Measurements from ENCODE around the gene RALGAPA2.
A peak's percentile ranks its signal among the peaks of the same experiment; 100 is the strongest.

RALGAPA2 gene

GRCh38 chr20:20423117-20423516, 289.3 kb downstream of the RALGAPA2 start:
- DNase-seq: no peak

- no peak for DNase-seq
Observed at GRCh38 chr20:20417876-20418676, 294.4 kb downstream of the RALGAPA2 start.

GRCh38 chr20:20415321-20415720, 297.1 kb downstream of the RALGAPA2 start:
- DNase-seq: no peak

GRCh38 chr20:20414640-20415220, 297.7 kb downstream of the RALGAPA2 start:
- DNase-seq: no peak

GRCh38 chr20:20413810-20414281, 298.6 kb downstream of the RALGAPA2 start:
- DNase-seq: no peak

- no peak for DNase-seq
Observed at GRCh38 chr20:20412750-20413149, 299.7 kb downstream of the RALGAPA2 start.

- DNase-seq: no peak
Observed at GRCh38 chr20:20411836-20412235, 300.6 kb downstream of the RALGAPA2 start.

GRCh38 chr20:20411402-20411801, 301.0 kb downstream of the RALGAPA2 start:
- no peak for DNase-seq

- DNase-seq: no peak
Observed at GRCh38 chr20:20410678-20411077, 301.8 kb downstream of the RALGAPA2 start.

GRCh38 chr20:20409331-20409730, 303.1 kb downstream of the RALGAPA2 start:
- no peak for DNase-seq

- DNase-seq: peak; percentile 32
Observed at GRCh38 chr20:20407891-20408805, 304.3 kb downstream of the RALGAPA2 start.

- no peak for DNase-seq
Observed at GRCh38 chr20:20406306-20406705, 306.1 kb downstream of the RALGAPA2 start.

GRCh38 chr20:20405623-20406022, 306.8 kb downstream of the RALGAPA2 start:
- no peak for DNase-seq

- no peak for DNase-seq
Observed at GRCh38 chr20:20404633-20405032, 307.8 kb downstream of the RALGAPA2 start.

- no peak for DNase-seq
Observed at GRCh38 chr20:20401991-20402390, 310.5 kb downstream of the RALGAPA2 start.

GRCh38 chr20:20399531-20400500, 312.6 kb downstream of the RALGAPA2 start:
- DNase-seq: no peak

GRCh38 chr20:20398123-20398522, 314.3 kb downstream of the RALGAPA2 start:
- no peak for DNase-seq

GRCh38 chr20:20396794-20397193, 315.6 kb downstream of the RALGAPA2 start:
- DNase-seq: no peak

GRCh38 chr20:20395903-20396568, 316.4 kb downstream of the RALGAPA2 start:
- no peak for DNase-seq

- no peak for DNase-seq
Observed at GRCh38 chr20:20395087-20395486, 317.4 kb downstream of the RALGAPA2 start.

Data from EL (cell line).